DMS53 treated with DMSO at 0.1 percent for 48 hours (cell line): ENCODE data around the gene TENM3.

ENCODE experiments used
- DNase-seq: peaks from one replicate; lab custom pipeline; 2025; ENCODE audit not compliant: unreplicated experiment; lab: John Stamatoyannopoulos, UW

TENM3 gene

GRCh38 chr4:182448281-182449151, 205.3 kb downstream of the TENM3 start:
- DNase-seq: peak; percentile 57

GRCh38 chr4:182449186-182449929, 206.2 kb downstream of the TENM3 start:
- peak; percentile 10 for DNase-seq

- DNase-seq: no peak
Observed at GRCh38 chr4:182449930-182450439, 206.8 kb downstream of the TENM3 start.

GRCh38 chr4:182451441-182451840, 208.2 kb downstream of the TENM3 start:
- DNase-seq: no peak

- DNase-seq: no peak
Observed at GRCh38 chr4:182453830-182454229, 210.6 kb downstream of the TENM3 start.

- DNase-seq: no peak
Observed at GRCh38 chr4:182454440-182455013, 211.3 kb downstream of the TENM3 start.

- no peak for DNase-seq
Observed at GRCh38 chr4:182465114-182465513, 221.9 kb downstream of the TENM3 start.

GRCh38 chr4:182465979-182466378, 222.8 kb downstream of the TENM3 start:
- no peak for DNase-seq

GRCh38 chr4:182470215-182470614, 227.0 kb downstream of the TENM3 start:
- no peak for DNase-seq

GRCh38 chr4:182475539-182475938, 232.3 kb downstream of the TENM3 start:
- no peak for DNase-seq

GRCh38 chr4:182478475-182478874, 235.3 kb downstream of the TENM3 start:
- peak; percentile 56 for DNase-seq

- DNase-seq: no peak
Observed at GRCh38 chr4:182483685-182484084, 240.5 kb downstream of the TENM3 start.

GRCh38 chr4:182486881-182487280, 243.7 kb downstream of the TENM3 start:
- no peak for DNase-seq

- DNase-seq: no peak
Observed at GRCh38 chr4:182488896-182489295, 245.7 kb downstream of the TENM3 start.

GRCh38 chr4:182489607-182490006, 246.4 kb downstream of the TENM3 start:
- no peak for DNase-seq

- DNase-seq: no peak
Observed at GRCh38 chr4:182491719-182492118, 248.5 kb downstream of the TENM3 start.

- no peak for DNase-seq
Observed at GRCh38 chr4:182492423-182492822, 249.2 kb downstream of the TENM3 start.

GRCh38 chr4:182493377-182493776, 250.2 kb downstream of the TENM3 start:
- DNase-seq: no peak

- DNase-seq: no peak
Observed at GRCh38 chr4:182494103-182494502, 250.9 kb downstream of the TENM3 start.

GRCh38 chr4:182495031-182495430, 251.8 kb downstream of the TENM3 start:
- no peak for DNase-seq

GRCh38 chr4:182495645-182496385, 252.6 kb downstream of the TENM3 start:
- no peak for DNase-seq
